Breast epithelium (tissue), 4 donors: Measurements from ENCODE around the gene SCYL2. TPM values are rescaled to one million over a fixed set of nuclear protein-coding genes. Genes with fewer than 3 reads are reported as not detected.
"Not testable (repeated sequence)": the region's sequence is repeated elsewhere in the genome, so short reads cannot be mapped to it uniquely, and the experiment has no call there.

Source experiments
- DNase-seq, 2 donors: peaks; one replicate each; pipeline ENCODE4 v3.0.0-alpha.2; 2019; ENCODE audit warnings: low spot score in 2 of 2
- H3K27ac ChIP-seq, 2 donors: fragments of 200-600 bp; sonication (generic) in 1 of 2; one replicate each; pipeline ENCODE4 v1.5.1; 2016 to 2019; ENCODE audit warnings: mild to moderate bottlenecking in 1 of 2
- H3K27me3 ChIP-seq, 2 donors: fragments of 200-600 bp; sonication (generic) in 1 of 2; one replicate each; pipeline versions ENCODE4 v1.5.1 to v1.6.0; 2017 to 2019; ENCODE audit warnings: control low read depth in 1 of 2, mild to moderate bottlenecking in 1 of 2
- H3K36me3 ChIP-seq: fragments of 200-600 bp; one replicate; pipeline ENCODE4 v1.5.1; 2019
- H3K4me1 ChIP-seq, 2 donors: fragments of 200-600 bp; sonication (generic); one replicate each; pipeline ENCODE4 v1.5.1; 2016 to 2019; ENCODE audit warnings: control low read depth in 1 of 2
- H3K4me3 ChIP-seq, 3 donors: fragments of 200-600 bp; sonication (generic); 1 replicate in 2 of 3; 2 replicates in 1 of 3; pipeline ENCODE4 v1.5.1; 2016 to 2019; ENCODE audit warnings: mild to moderate bottlenecking in 3 of 3, moderate library complexity in 2 of 3
- H3K9me3 ChIP-seq, 2 donors: fragments of 200-600 bp; sonication (generic) in 1 of 2; one replicate each; pipeline ENCODE4 v1.5.1; 2016 to 2019; ENCODE audit warnings: control low read depth in 1 of 2
- POLR2A ChIP-seq: fragments of 450-650 bp; IDR thresholded peaks from one replicate; pipeline ENCODE4 v1.6.1; 2016; ENCODE audit warnings: antibody characterized with exemption, mild to moderate bottlenecking, moderate library complexity
- POLR2AphosphoS5 ChIP-seq, 3 donors: sonication (generic); formaldehyde crosslinking; IDR thresholded peaks; one replicate each; pipeline ENCODE4 v1.6.1; 2017; ENCODE audit warnings: antibody characterized with exemption in 3 of 3
- intact Hi-C: fragments of 100-400 bp; cut with DNase I; formaldehyde crosslinking; loops from one replicate; pipeline ENCODE4 v1.15.1; 2023; ENCODE audit warnings: low total_unique reads
- total RNA-seq, 3 donors: library from RNA; depleted of rRNA; stranded (reverse); fragments of >200 nt; gene quantifications; one replicate each; pipeline ENCODE4 v1.1.0, GENCODE V29; 2016
- TF ChIP-seq, protein P1 (sequence below), 3 donors: fragments of 450-650 bp; IDR thresholded peaks; one replicate each; pipeline ENCODE4 v1.5.1; 2016 to 2017; ENCODE audit warnings: antibody characterized with exemption in 3 of 3, mild to moderate bottlenecking in 3 of 3, moderate library complexity in 3 of 3

SCYL2 gene
- total RNA-seq, 3 donors from 2014 or later = 39.4 to 92.2 (median 53.7) TPM

DNA sequence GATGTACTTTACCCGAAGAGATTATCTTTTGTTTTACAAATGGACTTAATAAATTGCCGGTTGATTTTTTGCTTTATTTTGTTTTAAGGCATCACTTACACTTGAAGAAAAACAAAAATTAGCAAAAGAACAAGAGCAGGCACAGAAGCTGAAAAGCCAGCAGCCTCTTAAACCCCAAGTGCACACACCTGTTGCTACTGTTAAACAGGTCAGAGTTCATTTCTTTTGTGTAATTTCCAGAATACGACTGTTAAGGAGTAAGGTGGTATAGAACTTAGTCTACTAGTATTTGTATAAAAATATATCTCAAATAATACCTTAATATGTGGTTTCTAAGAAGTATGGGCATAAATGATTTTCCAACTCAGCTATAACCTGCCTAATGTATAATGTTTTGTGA lies 70.3 kb downstream of the SCYL2 start:
- no peak for DNase-seq
- Histone ChIP-seq H3K27ac (no peak overlapping the region), H3K4me1 (no peaks in the 10 kb centered on the region), H3K9me3 (no peaks in the 10 kb centered on the region), H3K4me3 (no peak overlapping the region), H3K27me3 (no peaks in the 10 kb centered on the region), H3K36me3 (peaks cover 9% of the 10 kb centered on the region)
- TF ChIP-seq POLR2A (no peak), POLR2AphosphoS5 (IDR thresholded peaks at IDR 0.05) (no peak)
- TF ChIP-seq, protein P1, sequence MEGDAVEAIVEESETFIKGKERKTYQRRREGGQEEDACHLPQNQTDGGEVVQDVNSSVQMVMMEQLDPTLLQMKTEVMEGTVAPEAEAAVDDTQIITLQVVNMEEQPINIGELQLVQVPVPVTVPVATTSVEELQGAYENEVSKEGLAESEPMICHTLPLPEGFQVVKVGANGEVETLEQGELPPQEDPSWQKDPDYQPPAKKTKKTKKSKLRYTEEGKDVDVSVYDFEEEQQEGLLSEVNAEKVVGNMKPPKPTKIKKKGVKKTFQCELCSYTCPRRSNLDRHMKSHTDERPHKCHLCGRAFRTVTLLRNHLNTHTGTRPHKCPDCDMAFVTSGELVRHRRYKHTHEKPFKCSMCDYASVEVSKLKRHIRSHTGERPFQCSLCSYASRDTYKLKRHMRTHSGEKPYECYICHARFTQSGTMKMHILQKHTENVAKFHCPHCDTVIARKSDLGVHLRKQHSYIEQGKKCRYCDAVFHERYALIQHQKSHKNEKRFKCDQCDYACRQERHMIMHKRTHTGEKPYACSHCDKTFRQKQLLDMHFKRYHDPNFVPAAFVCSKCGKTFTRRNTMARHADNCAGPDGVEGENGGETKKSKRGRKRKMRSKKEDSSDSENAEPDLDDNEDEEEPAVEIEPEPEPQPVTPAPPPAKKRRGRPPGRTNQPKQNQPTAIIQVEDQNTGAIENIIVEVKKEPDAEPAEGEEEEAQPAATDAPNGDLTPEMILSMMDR (IDR thresholded peaks at IDR 0.05) = no peak
- intact Hi-C loops = loop anchor here (10.0 kb wide), 1 partner anchor 262 kb away; no protein-coding TSS in a partner anchor

DNA sequence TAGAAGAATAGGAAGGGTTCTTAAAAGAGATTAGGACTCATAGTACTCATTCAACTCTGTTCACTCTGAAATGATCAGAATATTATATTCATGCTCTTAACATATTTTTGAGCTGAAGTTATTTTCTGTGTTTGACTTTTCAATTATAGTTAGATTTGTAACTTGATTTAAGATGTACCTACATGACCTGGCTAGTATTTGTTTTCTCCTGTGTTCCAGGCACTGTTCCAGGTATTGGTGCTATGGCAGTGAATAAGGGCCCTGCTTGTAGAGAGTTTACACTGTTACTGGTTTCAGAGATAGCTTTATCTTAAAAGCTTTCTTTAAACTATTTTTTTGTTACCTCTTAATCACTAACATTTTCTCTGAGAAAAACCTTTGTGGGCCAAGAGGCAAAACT lies 70.8 kb downstream of the SCYL2 start:
- H3K4me3 ChIP-seq = no peak overlapping the region
- H3K36me3 ChIP-seq = peaks cover 9% of the 10 kb centered on the region
- TF ChIP-seq, protein P1 (IDR thresholded peaks at IDR 0.05) = no peak
- TF ChIP-seq POLR2A = no peak
- no peak for TF ChIP-seq POLR2AphosphoS5 (IDR thresholded peaks at IDR 0.05)
- H3K27ac ChIP-seq = no peak overlapping the region
- no peaks in the 10 kb centered on the region for H3K27me3 ChIP-seq
- H3K9me3 ChIP-seq = no peaks in the 10 kb centered on the region
- no peak for DNase-seq
- intact Hi-C loops = loop anchor here (10.0 kb wide), 1 partner anchor 263 kb away; no protein-coding TSS in a partner anchor
- no peaks in the 10 kb centered on the region for H3K4me1 ChIP-seq

DNA sequence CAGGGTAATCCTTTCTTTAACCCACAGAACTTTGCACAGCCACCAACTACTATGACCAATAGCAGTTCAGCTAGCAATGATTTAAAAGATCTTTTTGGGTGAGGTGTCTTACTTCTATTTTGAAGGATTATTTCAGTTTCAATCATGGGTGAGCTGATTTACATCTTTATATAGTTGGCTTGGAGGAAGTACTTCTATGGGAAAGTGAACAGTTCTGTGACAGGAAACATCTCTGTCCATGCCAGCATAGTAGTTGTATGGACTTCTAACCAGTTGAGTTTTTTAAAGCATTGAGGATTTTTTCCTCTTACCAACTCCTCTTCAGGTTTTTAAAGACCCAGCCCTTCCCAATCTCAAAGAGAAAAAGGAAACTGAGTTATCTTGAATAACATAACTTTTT lies 72.1 kb downstream of the SCYL2 start:
- no peaks in the 10 kb centered on the region for H3K9me3 ChIP-seq
- H3K4me1 ChIP-seq = no peaks in the 10 kb centered on the region
- peaks cover 9% of the 10 kb centered on the region for H3K36me3 ChIP-seq
- intact Hi-C loops = loop anchor here (10.0 kb wide), 1 partner anchor 264 kb away; no protein-coding TSS in a partner anchor
- no peak for DNase-seq
- no peak overlapping the region for H3K4me3 ChIP-seq
- TF ChIP-seq POLR2A = no peak
- no peak for TF ChIP-seq POLR2AphosphoS5 (IDR thresholded peaks at IDR 0.05)
- TF ChIP-seq, protein P1 (IDR thresholded peaks at IDR 0.05) = no peak
- H3K27ac ChIP-seq = no peak overlapping the region
- no peaks in the 10 kb centered on the region for H3K27me3 ChIP-seq

DNA sequence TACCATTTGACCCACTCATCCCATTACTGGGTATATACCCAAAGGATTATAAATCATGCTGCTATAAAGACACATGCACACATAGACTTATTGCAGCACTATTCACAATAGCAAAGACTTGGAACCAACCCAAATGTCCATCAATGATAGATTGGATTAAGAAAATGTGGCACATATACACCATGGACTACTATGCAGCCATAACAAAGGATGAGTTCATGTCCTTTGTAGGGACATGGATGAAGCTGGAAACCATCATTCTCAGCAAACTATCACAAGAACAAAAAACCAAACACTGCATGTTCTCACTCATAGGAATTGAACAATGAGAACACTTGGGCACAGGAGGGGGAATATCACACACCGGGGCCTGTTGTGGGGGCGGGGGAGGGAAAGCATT lies 75.9 kb downstream of the SCYL2 start:
- intact Hi-C loops, H3K9me3 ChIP-seq, DNase-seq, H3K27me3 ChIP-seq, H3K27ac ChIP-seq, H3K36me3 ChIP-seq, H3K4me1 ChIP-seq, H3K4me3 ChIP-seq: not testable (repeated sequence)

DNA sequence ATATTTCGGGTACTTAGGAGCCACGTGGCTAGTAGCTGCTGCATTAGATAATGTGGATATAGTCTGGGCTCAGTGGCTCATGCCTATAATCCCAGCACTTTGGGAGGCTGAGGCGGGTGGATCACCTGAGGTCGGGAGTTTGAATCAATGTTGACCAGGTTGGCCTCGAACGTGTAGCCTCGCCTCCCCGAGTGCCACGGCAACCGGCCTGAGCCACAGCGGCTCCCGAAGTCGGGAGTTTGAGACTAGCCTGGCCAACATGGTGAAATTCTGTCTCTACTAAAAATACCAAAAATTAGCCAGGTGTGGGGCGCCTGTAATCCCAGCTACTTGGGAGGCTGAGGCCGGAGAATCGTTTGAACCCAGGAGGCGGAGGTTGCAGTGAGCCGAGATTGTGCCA lies 77.4 kb downstream of the SCYL2 start:
- DNase-seq, H3K4me3 ChIP-seq, H3K36me3 ChIP-seq, intact Hi-C loops, H3K4me1 ChIP-seq, H3K9me3 ChIP-seq, H3K27me3 ChIP-seq, H3K27ac ChIP-seq: not testable (repeated sequence)

DNA sequence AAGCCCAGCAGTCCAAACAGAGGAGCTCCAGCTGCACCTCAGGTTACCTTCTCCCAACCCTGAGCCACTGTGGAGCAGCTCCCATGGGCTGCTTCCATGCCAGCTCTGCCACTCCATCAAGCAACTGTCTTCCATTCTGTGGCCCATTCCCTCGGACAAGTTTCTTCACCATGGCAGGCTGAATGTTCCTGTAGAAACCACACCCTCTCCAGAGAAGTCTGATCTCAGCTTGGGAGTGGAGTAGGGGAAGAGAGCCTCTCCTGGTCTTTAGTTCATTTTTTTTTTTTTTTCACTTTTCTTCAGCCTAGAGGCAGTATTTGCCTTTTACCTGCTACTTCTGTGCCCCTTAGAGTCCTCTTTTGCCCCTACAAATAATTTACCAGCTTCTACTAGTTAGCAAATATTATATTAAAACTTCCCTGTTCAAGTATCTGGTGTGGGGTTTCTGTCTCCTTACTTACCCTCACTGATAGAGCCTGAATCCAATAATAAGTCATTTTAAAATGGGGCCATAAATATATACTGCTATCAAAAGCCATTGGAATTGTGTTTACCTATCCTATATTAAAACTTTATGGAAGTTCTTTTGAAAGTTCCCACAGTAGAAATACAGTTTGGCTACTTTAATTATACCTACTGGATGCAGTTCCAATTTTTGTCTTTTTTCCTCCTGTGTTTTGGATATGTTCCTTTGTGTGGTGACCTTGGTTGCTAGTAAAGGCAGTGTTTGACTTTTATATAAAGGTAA lies 78.2 kb downstream of the SCYL2 start:
- Histone ChIP-seq H3K9me3 (no peaks in the 10 kb centered on the region), H3K4me3 (no peak overlapping the region), H3K36me3 (no peaks in the 10 kb centered on the region), H3K27ac (no peak overlapping the region), H3K4me1 (no peaks in the 10 kb centered on the region), H3K27me3 (no peaks in the 10 kb centered on the region)
- no peak for DNase-seq
- intact Hi-C loops = no loop called here
- TF ChIP-seq, protein P1 (IDR thresholded peaks at IDR 0.05) = no peak
- TF ChIP-seq POLR2A = no peak
- no peak for TF ChIP-seq POLR2AphosphoS5 (IDR thresholded peaks at IDR 0.05)
